Cardiac septum (tissue), 1 donor: ENCODE data around the gene C6. TPM values are rescaled to one million over a fixed set of nuclear protein-coding genes. Genes with fewer than 3 reads are reported as not detected.
"Not testable (repeated sequence)": the region's sequence is repeated elsewhere in the genome, so short reads cannot be mapped to it uniquely, and the experiment has no call there.

ENCODE experiments used
- DNase-seq: peaks from one replicate; pipeline ENCODE4 v3.0.0-alpha.2; 2020; ENCODE audit warnings: low spot score
- intact Hi-C: fragments of 100-400 bp; cut with DNase I; formaldehyde crosslinking; loops from one replicate; pipeline ENCODE4 v1.14.0; 2022
- long read RNA-seq: library from polyadenylated mRNA; unstranded; transcript quantifications from one replicate; pipeline ENCODE4 v2.0.0, GENCODE V29; 2021
- total RNA-seq: library from RNA; stranded (reverse); fragmentation: NEBNext Ultra II Directional; extraction: Animal tissue kit (Norgen Biotek cat#: 25700); gene quantifications from one replicate; pipeline ENCODE4 v1.2.1, GENCODE V29; 2021
- donor health status: DM: no; HTN: no; CAD: no.

Gene C6
- total RNA-seq = 25.8 TPM
- long read RNA-seq, transcript C6-202 (18 exons, 3,551 nt) = major isoform, 15 of 29 reads
- long read RNA-seq, partial matches to known transcripts = 11 of 29 reads
- long read RNA-seq, other reads (novel, unspliced or antisense) = 3 of 29 reads

DNA sequence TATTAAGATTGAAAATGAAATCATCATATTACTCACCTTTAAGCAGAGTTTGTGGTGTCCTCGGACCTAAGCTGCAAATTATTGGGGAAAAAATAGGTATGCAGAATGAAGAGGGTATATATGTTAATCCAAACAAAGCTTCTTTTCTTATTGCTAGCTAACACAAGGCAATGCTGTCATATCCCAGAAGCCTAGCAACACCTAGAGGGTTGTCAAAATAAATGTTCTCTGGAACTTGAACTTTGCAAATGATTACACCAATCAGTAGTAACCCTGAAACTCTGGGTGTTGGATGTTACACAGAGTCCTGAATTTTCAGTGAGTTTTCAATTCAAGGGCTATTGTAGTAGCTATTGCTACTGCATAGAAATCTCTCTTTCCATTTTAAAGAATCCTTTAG, at the start of gene C6:
C6 (minus strand) TSS at position 193 of the 400 bp plus-strand sequence. CDS start 10,302 bp downstream, outside the sequence.
- intact Hi-C loops = no loop called here
- DNase-seq = no peak

DNA sequence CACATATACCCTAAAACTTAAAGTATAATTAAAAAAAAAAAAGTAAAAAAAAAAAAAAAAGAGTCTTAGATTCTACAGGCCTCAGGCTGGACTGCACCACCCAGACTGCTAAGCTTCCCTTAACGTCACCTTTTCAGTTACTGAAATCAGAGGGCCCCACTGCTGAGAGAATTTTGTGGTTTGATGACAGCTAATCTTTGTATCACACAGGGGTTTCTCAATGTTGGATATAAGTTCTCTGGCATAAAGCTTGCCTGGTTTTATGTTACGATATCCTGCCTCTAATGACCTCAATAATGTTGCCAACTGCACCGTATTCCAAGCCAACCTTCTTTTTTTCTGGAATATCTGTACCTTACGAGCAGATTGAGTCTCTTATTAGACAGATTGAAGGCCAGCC, 43.1 kb upstream of the C6 start:
- intact Hi-C loops = no loop called here
- no peak for DNase-seq

DNA sequence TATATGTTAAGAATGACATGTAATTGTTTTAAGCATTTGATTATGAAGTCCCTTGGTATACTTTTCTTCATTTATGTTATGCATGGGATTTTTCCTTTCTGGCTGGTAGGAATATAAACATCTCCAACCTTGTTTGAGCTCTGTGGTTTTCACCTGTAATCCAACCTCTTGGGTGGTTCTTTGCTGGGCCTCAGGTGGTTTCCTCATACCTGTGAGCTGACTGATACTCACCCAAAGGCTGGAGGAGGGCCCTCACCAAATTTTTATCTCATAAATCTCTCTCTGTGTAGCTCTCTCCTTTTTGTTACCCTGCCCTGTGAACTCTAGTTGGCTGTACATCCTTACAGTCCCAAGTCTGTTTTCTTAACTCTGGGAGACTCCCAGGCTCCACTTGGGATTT, 39.8 kb upstream of the C6 start:
- intact Hi-C loops = no loop called here
- DNase-seq = no peak

DNA sequence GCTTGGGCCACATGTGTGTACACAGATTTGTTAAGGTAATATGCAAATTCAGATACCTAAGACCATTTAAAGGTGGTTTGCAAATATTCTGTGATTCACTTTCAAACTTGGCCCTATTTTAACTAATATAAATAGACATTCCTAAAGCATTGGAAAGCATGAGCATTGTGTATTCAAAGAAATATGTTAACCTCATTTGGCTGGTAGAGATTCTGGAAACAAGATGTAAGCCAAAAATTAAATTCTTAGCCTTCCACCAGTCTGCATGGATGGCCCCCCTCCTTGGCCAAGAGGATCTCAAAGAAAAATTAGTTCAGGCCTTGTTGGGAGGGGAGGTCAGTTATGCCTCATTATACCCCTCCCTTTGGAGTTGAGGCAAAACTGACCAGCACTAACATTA, 38.7 kb upstream of the C6 start:
- DNase-seq = no peak
- intact Hi-C loops = no loop called here

GRCh38 chr5:41250351-41250987, 37.1 kb upstream of the C6 start:
- intact Hi-C loops = no loop called here
- no peak for DNase-seq

DNA sequence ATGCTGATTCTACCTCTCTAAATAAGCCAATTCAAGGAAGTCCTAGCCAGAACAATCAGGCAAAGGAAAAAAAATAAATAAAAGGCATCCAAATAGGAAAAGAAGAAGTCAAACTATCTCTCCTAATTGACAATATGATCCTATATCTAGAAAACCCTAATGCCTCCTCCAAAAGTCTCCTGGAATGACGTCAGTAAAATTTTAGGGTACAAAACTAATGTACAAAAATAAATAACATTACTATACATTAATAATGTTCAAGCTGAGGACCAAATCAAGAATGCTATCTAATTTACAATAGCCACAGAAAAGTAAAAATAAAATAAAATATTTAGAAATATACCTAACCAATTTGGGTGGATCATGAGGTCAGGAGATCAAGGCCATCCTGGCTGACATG, 33.8 kb upstream of the C6 start:
- intact Hi-C loops = no loop called here
- no peak for DNase-seq

DNA sequence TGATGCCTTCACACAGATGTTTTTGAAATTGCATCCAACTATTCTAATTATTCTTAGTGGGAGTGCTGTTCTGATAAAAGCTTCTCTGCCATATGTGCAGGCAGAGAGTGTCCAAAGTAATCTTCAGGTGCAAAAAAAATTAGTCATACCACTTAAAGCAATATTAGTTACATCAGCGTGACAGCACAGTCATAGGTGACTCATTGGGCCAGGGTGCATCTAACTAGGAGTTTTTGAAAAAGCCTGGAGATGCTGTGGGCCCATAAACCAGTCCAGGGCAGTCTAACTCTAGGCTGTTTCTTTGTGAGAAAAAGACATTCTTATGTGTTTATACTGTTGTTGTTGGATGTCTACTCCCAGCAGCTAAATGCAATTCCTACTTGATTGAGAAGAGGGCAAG, 33.0 kb upstream of the C6 start:
- DNase-seq = no peak
- intact Hi-C loops = no loop called here

DNA sequence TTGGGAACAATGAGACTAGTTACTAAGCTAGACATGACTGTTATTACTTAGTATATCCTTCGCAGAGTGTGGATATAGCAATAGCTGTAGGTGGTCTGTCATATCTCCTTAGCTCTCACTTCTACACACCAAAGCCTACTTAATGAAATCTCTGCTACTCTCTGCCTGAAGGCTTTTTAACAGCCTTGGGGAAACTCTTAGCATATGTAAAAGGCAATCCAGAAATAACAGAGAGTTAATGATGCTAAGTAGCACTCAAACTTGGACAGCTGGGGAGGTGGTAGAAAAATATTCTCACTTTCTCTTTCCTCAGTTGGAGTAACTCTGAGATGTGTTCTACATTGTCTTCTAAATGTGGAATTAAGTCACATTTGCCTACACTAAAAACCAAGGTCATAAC, 30.2 kb upstream of the C6 start:
- intact Hi-C loops = no loop called here
- DNase-seq = no peak

GRCh38 chr5:41240985-41241384, 27.7 kb upstream of the C6 start:
- intact Hi-C loops = no loop called here
- DNase-seq = no peak

GRCh38 chr5:41240390-41240789, 27.1 kb upstream of the C6 start:
- DNase-seq = no peak
- intact Hi-C loops = no loop called here

DNA sequence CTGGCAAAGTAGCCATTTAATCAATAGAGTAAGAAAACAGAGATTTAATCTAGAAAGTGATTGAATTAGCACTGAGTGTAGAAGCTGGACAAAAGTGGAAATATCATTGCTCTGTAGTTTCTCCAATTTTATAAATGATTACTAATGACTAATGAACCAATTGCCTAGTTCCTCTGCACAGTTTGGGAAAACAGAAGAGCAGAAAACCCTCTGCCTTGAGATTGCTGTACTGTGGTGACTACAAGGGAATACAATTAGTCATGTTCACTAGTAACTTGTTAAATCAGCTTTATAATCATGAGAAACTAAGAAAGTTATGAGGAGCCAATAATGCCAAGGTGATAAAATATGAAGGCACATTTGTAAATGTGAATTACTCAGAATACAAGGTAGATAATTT, 21.1 kb upstream of the C6 start:
- intact Hi-C loops = no loop called here
- no peak for DNase-seq

DNA sequence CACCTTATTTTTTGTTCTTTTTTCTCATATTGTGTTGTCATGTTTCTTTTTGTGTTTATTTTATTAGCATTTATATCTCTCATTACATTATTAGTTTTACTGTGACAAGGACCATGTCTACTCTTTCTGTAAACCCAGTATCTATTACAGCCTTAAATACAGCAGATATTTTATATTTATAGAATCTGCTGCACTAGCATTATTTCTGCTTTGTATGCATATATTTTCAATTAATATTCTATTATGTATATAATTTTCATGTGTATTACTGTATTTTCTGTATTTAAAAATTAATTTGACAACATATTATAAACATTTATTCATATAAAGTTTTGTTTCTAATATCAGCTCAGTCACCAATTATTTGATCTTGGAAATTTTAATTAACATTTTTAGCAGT, 19.5 kb upstream of the C6 start:
- DNase-seq = no peak
- intact Hi-C loops = no loop called here

DNA sequence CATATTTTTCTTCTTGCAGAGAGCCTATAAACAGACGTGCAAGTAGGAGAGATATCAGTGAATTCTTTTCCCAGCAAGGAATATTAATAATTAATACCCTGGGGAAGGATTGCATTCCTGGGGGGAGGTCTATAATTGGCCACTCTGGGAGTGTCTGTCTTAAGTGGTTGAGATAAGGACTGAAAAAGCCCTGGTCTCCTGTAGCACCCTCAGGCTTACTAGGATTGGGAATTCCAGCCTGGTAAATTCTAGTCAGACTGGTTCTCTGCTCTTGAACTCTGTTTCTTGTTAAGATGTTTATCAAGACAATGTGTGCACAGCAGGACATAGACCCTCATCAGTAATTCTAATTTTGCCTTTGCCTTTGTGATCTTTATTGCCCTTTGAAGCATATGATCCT, 16.9 kb upstream of the C6 start:
- intact Hi-C loops, DNase-seq: not testable (repeated sequence)

GRCh38 chr5:41223962-41224361, 10.6 kb upstream of the C6 start:
- intact Hi-C loops = no loop called here
- no peak for DNase-seq

GRCh38 chr5:41219658-41220269, 6.4 kb upstream of the C6 start:
- intact Hi-C loops = no loop called here
- DNase-seq = no peak

- intact Hi-C loops = no loop called here
- DNase-seq = no peak
Measured at GRCh38 chr5:41218929-41219657, 5.8 kb upstream of the C6 start.

DNA sequence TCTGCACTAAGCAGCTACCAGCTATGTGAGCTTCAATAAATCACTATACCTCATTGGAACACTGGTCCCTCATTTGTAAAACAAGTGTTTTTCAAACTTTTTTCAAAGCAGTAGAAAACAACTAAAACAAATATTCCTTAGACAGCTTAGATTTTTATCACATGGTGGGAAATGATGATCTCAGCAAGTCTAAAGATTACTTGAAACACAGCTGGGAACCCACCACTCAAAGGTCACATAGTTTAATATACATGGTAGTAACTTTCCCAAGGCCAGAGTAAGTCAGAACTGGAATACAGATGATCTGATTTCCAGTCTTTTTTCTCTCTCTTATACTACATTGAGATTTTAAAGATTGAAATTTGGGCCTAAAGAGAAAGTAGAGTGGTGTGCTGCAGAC, 850 bp upstream of the C6 start:
- no peak for DNase-seq
- intact Hi-C loops = no loop called here

DNA sequence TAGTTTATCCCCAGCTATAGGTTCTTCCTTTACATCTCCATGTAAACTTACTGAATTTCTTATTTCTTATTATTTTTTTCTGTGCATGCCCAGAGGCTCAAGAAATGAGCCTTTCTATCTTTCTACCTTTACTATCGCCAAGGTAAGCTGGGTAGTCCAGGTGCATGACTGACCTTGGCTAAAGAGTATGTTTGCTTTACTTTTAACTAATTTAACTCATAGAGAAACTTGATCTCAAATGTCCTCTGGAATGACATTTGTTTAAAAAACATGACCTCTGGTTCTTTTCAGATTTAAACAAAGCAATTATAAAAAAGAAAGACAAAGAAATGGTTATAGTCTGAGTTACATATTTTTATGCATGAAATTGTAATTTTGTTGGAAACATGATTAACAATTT, 397 bp downstream of the C6 start:
- intact Hi-C loops = no loop called here
- no peak for DNase-seq

- intact Hi-C loops = no loop called here
- no peak for DNase-seq
Measured at GRCh38 chr5:41211417-41211816, 1.9 kb downstream of the C6 start.

- intact Hi-C loops, DNase-seq: not testable (repeated sequence)
Measured at GRCh38 chr5:41205475-41205874, 7.9 kb downstream of the C6 start.

- intact Hi-C loops = no loop called here
- DNase-seq = no peak
Measured at GRCh38 chr5:41203033-41203432, 10.3 kb downstream of the C6 start.
